NOMO-1 (cell line): ENCODE data around the gene RPS28.

Source experiments
- DNase-seq, 2 experiments: peaks; one replicate each; lab custom pipeline; 2025; ENCODE audit not compliant: unreplicated experiment in 2 of 2; lab: John Stamatoyannopoulos, UW

The RPS28 gene

DNA sequence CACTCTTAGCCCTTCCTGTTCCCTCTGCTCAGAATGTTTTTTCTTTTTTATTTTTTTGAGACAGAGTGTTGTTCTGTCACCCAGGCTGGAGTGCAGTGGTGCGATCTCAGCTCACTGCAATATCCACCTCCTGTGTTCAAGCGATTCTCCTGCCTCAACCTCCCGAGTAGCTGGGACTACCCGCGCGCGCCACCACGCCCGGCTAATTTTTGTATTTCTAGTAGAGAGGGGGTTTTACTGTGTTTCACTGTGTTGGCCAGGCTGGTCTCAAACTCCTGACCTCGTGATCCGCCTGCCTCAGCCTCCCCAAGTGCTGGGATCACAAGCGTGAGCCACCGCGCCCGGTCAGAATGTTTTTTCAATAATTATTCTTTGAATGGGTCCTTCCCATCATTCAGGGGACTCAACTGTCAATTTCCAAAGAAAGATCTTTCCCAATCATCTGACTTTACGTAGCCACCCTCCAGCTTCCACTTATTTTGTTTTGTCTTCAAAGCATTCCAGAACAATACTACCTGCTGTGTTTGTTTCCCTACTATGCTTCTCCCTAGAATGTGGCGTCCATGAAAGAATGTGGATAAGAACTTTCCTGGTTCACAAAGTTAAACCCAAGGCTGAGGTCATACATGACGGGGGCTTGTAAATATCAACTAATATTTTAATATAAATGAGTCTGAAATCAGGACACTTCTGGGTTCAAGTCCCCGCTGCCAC, 1.3 kb upstream of the RPS28 start:
- no peak for DNase-seq

DNA sequence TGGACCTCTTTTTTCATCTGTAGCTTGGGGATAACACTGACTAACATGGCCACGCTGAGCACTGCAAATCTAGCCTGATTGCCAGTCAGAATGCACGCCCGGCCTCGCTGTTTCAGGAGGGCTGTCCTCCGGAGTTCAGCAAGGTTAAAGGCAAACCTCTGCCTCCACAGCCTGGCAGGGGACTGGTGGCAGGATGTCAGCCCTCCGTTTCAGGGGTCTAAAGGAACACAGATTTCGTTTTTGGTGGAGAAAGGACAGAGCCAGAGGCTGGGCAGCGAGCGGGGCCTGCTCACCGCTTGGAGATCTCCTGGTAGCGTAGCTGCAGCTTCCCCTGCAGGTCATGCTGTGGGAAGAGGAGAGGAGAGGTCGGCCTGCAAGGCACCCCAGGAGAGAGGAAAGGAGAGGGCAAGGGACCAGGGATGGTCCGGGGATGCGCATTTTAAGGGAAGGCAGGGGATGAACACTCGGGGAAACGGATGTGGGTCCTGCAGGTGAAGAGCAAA, 681 bp upstream of the RPS28 start:
- peak in 1 of 2 experiments; percentile 11 for DNase-seq

DNA sequence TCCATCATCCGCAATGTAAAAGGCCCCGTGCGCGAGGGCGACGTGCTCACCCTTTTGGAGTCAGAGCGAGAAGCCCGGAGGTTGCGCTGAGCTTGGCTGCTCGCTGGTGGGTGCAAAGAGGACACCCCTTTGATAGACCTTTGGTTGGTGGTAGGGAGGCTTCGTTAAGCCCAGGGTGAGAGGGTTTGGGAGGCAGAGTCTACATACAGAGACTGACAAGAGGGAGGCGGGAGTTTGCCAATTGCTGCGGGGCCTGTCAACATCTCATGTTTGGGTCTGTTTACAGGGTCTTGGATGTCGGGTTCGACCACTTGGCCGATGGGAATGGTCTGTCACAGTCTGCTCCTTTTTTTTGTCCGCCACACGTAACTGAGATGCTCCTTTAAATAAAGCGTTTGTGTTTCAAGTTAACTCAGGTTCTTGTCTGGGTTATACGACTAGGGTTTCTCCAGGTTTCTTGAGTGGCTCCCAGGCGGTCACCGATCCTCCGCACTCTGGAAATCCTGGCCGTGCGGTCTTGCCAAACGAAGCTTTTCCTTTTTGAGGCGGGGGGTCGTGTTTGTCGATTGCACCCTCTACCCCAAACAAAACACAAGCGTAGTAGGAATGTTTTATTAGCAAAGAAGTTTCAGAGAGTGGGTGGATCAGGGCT, 816 bp downstream of the RPS28 start:
- DNase-seq, result no peak

DNA sequence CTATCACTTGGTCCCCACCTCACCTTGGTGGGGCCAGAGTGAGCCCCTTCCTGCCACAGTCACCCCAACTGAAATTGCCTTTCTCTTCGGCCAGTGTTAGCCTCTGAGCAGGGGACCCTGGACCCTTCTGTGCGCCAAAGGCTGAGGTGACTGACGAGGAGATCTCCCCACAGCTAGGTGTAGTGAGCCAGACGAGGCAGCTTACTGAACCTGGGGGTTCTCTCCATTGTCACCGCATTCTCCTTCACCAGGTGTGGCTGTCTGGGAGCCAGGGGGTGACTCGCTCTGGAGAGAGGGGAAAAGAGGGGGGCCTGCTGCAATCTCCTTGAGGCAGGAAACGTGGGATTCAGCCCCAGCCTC, 1.3 kb downstream of the RPS28 start:
- DNase-seq, result no peak

DNA sequence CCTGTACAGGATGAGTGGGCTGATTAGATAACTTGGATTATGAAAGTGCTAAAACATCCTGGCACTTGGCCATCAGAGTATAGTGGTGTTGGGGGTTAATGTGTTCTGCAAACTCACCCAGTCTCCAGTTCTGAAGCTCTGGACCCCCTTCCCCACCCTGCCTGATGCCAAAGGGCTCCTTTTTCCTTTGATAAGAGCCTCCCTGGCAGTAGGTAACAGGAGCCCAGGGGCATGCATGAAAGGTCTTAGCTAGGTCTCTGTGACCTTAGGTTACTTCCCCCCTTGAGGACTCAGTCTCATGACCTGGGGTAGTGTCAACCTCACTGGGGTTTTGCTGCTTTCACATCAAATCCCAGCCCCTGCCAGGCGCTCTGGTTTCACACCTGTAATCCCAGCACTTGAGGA, 2.5 kb downstream of the RPS28 start:
- DNase-seq, result no peak

DNA sequence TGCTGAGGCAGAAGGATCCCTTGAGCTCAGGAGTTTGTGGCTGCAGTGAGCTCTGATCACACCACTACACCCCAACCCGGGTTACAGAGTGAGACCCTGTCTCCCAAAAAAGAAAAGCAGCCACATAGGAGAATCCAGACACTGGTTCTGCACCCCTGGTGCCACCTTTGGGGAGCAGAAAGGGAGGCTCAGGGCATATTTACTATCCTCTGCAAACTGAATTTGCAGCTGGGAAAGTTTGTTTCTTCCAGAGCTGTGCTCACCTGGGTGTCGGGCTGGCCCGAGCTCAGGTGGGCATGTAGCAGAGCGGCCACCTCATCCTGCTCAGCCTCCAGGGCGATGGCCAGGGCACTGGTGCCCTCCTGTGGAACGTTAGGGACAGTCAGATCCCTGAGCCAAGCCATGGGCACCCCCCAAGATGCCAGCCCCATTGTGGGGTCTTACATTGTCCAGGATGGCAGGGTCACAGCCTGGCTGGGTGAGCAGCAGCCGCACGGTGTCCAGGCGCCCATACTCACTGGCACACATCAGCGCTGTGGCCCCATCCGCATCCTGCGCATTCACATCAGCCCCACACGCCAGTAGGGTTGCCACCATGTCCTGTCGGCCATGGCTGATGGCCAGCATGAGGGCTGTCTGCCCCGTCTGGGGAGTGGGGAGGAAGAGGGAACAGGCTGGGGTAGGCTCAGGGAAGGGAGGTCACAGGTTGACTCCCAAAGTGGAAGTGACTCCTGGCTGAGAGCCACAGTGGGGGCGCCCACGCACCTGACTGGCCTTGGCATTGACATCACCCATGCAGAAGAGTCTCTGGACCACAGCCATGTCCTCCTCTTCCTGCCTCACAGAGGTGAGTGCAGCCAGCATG, 3.1 kb downstream of the RPS28 start:
- DNase-seq, result no peak

DNA sequence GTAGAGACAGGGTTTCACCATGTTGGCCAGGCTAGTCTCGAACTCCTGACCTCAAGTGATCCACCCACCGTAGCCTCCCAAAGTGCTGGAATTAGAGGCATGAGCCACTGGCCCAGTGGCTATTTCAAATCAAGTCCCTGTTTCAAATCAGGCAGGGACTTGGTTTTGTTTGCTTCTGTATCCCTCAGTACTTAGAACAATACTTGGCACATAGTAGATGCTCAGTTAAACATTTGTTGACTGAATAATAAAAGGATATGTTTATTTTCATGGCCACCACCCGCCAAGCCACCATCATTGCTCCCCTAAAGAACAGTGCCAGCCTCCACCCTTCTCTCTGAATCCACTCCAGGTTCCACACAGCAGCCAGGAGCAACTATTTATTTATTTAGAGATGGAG, 4.2 kb downstream of the RPS28 start:
- DNase-seq, result no peak

DNA sequence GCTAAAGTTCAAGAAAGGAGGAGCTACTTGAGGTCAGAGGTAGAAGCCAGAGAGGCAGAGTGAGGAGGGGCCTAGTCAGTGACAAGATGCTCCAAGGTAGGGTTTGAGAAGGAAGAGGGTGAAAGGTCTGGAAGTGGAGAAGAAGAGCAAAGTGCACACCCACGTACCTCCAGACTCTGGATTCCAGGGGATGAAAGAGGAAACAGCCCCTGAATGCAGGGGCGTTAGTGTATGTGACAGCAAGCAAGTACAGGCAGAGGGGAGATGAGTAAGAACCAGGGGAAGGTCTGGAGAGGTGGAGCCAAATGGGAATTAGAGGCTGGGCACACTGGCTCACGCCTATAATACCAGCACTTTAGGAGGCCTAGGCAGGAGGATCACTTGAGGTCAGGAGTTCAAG, 8.7 kb downstream of the RPS28 start:
- no peak for DNase-seq

DNA sequence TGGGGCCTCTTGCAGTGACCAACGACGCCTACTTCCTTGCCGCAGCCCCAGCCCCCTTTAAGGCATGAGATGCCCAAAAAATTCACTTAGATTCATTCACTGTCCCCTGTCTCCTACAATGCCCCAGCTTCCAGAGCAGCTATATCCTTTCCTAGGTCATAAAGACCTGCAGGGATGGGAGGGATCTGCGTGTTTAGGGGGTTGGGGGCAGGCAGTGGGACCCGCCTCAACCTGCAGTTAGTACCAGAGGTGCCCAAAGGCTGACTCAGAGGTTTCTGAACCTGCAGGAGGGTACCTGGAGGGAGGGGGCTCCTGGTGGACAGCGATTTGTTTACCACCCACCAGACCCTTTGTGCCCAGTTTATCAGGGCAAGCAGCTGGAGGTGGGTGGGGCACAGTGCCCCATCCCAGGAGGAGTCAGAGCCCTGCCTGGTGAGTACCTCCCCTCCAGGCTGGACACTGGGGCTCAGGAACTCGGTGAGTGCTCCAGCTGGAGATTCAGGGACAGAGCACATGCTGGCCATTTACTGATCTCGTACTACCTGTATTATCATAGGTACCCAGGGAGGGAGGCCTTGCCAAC, 10.1 kb downstream of the RPS28 start:
- DNase-seq, result no peak

DNA sequence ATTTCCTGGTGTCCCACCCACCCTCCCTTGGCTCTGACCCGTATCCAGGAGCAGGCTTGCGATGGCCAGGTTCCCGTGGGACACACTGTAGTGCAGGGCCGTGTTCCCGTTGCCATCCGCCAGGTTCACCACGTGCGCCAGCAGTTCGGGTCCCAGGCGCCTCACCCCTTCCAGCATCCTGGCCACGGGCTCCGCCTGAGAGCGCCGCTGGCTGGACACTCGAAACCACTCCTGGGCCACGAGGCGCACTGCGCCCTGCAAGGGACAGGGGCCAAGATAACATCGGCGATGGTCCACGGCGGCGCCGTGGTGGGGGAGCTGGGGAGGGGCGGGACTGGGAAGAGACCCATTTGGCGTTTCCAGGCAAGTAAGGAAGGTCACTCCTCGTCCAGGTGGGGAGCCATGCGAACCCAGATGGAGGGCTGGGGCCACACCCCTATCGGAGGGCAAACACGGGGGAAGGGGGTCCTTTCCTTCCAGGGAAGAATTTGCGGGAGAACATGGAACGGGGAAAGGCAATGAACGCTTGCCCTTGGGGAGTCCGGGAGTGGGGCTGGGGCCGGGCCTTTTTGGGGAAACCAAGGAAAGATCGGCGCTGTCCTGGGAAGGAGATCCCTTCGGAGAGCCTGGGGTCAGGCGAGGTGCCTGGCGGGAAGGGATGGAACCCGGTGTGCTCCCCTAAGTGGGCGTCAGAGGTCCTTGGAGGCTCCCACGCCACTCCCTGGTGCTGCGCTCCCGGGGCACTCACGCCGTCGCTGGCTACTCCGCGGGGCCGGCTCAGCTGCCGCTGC, 11.9 kb downstream of the RPS28 start:
- DNase-seq, result no peak

DNA sequence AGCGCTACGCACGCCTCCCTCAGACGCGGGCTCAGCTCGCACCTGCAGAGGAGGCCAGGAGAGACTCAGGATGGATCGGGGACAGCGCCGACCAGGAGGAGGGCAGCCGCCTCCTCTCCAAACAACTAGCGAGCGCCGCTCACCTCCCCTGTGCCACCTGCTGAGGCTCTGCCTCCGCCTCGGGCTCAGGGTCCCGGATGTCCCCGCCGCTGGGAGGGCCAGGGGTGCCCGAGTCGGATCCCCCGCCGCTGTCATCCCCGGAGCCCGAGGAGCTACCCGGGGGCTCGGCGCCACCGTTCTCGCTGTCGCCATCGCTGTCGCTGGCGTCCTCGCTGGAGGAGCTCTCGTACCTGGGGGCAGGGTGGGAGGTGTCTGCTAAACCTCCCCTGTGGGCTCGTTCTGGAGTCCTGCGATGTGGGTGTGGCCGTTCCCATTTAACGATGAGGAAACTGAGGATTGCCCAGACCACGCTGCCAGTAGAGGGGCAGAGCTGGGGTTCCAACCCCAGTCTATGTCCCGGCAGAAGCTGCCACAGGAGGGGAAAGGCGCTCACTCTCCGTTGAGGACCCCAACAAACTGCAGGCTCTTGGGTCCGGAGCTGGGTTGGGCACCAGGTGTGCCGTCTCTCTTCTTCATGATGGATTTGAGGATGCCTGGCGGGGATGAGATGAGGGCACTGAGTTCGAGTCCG, 12.6 kb downstream of the RPS28 start:
- DNase-seq, result no peak

DNA sequence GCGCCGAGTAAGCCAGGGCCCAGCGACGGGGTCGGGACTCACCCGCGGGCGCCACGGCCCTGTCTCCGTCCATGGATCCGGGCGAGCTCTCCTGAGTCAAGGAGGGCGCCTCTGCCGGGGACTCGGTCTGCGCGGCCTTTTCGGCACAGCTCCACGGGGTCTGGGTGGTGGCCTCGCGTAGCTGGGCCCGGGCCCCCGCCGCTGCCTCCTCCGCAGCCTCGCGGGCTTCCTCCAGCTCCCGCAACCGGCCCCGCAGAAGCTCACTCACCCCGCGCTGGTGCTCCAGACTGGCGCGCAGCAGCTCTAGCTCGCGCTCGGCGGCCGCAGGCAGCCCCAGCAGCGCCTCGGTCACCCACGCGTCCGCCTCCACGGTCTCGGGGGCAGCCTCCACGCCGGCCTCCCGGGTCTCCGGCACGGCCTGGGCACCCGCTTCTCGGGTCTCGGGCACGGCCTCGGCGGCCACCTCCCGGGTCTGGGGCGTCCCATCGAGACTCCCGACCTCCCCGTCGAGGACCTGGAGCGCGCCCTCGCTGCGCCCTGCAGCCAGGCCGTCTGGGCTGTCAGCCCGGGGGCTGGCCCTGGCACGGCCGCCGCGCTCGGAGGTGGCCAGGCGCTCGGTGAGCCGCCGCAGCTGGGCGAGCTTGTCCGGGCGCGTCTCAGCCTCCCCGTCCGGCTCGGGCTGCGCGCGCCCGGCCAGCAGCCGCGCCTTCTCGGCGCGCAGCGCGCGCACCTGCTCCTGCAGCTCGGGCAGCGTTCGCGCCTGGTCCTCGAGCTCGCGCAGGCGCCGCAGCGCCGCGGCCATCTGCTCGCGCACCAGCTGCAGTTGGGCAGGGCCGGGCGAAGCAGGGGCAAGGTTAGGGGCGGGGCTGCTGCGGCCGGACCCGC, 13.4 kb downstream of the RPS28 start:
- DNase-seq, result peak; percentile 36 to 63

DNA sequence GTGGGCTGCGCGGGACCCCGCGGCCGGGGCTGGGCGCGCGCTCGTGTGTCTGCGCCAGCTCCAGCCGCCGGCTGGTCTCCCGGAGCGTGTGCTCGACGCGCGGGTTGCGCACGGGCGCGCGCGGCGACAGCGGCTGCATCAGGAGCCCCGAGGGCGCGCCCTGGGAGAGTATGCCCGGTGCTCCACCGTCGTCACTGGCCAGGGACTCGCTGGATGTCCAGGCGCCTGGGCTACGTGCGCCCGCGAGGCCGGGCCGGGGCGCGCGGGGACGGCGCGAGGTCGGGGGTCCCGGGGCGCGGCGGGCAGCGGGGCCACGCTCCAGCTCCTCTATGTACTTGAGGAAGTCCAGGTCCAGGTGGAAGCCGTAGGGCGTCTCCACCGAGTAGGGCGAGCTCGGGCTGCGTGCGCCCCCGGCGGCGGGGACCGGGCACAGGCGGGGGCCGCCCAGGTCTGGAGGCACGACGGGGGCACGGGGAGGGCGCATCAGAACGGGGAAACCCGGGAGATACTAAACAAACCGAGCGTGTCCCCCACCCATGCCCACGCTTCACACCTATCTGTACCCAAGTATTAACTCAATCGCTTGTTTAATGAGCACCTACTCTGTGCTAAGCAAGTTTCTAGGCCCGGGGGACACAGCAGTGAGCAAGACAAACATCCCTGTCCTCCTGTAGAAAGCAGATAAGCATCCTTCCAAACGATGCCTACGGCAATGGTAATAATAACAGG, 14.2 kb downstream of the RPS28 start:
- DNase-seq, result no peak

DNA sequence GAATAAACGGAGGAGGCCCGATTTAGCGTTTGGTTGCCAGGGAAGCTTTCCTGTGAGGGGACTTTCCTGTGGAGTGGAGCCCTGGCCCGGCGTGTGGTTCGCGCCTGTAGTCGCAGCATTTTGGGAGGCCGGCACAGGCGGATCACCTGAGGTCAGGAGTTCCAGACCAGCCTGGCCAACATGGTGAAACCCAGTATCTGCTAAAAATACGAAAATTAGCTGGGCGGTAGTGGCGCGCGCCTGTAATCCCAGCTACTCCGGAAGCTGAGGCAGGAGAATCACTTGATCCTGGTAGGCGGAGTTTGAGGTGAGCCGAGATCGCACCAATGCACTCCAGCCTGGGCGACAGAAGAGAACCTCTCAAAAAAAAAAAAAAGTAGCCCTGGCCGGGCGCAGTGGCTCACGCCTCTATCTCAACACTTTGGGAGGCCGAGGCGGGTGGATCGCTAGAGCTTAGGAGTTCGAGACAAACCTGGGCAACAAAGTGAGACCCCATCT, 14.8 kb downstream of the RPS28 start:
- DNase-seq, result no peak

DNA sequence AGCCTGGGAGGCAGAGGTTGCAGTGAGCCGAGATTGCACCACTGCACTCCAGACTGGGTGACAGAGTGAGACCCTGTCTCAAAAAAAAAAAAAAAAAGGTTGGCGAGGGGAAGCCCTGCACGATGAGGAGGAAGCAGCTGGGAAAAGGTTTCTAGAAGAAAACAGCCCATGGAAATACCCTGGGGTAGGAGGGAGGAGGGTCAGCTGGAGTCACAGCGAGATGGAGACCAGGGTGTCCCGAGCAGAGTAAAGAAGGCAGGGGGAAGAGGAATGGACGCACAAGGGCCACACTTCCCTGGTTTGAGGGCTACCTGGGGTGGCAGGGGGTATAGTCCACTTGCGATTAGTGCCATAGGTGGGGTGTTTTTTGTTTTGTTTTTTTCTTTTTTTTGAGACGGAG, 15.4 kb downstream of the RPS28 start:
- no peak for DNase-seq

DNA sequence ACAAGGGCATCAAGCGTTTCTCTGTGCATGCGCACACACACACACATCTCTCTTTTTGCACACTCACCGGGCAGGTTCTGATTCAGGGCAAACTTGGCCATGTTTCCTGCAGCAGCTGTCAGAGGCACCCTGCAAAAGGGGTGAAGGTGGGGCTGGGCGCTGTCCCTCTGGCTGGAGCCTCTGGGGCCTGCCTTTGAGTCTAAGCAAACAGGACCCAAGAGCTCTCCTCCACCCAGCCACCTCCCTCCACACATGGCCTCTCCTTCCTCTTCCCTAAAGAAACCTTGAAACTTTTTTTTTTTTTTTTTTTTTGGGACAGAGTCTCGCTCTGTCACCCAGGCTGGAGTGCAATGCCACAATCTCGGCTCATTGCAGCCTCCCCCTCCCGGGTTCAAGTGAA, 16.4 kb downstream of the RPS28 start:
- DNase-seq, result no peak

DNA sequence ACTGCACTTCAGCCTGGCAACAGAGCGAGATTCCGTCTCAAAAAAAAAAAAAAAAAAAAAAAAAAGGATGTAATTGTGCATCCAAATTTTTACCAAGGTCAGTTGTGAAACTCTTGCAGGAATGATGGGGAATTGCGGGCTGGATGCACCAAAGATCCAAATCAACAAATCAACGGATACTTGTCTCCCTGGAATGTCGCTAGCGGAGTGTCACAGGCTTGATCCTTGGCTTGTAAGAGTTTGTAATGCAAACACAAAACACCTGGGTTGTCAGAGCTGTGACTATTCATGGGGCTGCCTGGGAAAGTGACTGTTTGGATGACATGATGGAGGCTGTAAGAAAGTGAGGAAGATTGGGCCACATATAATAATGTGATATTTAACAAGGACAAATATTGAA, 17.5 kb downstream of the RPS28 start:
- DNase-seq, result no peak
